Mucosa of gallbladder (tissue), 1 donor: ENCODE results near the gene FBH1. TPM values are rescaled to one million over a fixed set of nuclear protein-coding genes. Genes with fewer than 3 reads are reported as not detected.

Experiments used
- DNase-seq: peaks from one replicate; pipeline ENCODE4 v3.0.0-alpha.2; 2020; ENCODE audit warnings: low spot score
- total RNA-seq: library from RNA; stranded (reverse); gene quantifications from one replicate; pipeline ENCODE4 v1.2.1, GENCODE V29; 2021
- donor health status: DM: no; HTN: no; CAD: no.

FBH1 gene
- total RNA-seq, 1 donor from 2014 or later: 101 TPM

DNA sequence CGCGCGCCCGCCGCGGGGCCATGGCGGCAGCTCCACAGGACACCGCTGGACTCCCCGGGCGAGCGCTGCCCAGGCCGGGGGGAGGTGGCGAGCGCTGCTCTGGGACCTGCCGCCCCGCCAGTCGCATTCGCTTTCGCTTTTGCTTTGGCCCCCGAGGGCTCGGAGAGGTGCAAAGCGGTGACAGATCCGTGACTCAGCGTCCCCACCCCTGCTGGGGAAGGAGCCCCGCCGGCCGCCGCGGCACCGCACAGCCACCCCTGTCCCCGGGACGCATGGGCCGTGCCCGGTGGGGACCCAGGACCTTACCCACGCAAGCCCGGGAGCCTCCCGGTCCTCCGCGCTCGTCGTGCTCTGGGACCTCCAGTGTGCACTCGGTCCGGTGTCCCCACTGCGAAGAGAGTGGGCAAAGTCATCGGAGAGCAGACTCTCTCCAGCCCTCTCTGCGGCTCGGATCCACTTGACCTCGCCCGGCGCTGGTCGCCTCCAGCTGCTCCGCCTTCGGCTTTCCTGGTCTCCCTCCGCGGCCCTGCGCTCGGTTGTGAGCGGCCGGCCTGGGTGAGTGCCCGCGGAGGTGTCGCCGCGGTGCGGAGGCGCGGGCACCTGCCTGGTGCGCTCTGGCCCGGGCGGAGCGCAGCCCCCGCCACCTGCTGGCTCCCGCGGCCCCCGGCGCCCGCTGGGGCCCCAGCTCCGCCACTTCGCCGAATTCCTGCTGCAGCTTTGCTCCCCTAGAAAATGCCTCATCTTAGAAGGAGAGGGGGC lies 87.6 kb downstream of the FBH1 start, which contains the start of gene IL15RA:
TSS of gene IL15RA (minus strand) at position 73 of the 759 bp plus-strand sequence. CDS start at position 22, 51 bp downstream.
- DNase-seq: peak; percentile 77

DNA sequence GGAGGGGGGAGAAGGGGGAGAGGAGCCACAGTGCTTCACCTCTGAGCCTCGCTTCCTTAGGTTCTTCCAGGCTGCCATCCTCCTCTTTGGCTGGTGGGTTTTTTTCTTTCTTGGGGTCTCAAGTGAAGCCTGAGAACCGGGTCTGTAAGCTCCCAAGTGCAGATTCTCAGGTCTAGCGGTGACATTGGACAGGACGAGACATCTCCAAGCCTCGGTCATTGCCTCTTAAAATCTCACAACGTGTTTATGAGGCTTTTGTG lies 88.1 kb downstream of the FBH1 start:
- DNase-seq: no peak

DNA sequence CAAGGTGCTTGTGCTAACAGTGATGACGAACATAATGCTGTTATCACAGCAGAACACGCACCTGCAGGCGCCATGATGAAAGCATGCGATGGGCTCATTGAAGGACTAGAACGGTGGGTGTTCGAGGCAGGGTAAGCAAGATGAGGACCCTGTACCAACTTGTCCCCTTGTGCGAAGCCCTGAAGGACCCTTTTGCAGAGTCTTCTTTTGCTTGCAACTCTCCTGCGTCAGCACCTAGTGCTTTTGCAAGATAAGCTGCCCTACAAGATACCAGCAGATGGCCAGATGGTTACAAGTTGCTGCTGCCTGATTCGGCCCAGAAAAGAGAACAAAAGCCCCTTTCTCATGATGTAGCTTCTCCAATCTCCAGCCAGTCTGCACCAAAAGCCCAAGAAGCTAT lies 91.5 kb downstream of the FBH1 start:
- no peak for DNase-seq

DNA sequence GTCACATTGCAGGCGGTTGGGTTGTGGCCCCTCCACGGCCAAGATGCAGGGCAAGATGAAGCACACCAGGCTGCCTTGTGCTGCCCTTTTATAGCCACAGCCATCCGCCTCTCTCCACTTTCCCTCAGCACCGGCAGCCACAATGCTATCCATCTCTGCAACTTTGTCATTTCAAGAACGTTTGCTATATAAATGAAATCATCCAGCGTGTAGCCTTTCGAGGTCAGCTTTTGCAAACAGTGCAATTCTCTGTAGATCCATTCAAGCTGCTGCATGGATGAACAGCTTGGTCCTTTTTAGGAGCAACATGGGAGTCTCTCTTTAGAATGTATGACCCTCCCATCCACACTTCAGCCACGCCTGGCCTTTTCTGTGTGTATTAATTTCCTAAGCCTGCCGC lies 93.7 kb downstream of the FBH1 start:
- DNase-seq: no peak

DNA sequence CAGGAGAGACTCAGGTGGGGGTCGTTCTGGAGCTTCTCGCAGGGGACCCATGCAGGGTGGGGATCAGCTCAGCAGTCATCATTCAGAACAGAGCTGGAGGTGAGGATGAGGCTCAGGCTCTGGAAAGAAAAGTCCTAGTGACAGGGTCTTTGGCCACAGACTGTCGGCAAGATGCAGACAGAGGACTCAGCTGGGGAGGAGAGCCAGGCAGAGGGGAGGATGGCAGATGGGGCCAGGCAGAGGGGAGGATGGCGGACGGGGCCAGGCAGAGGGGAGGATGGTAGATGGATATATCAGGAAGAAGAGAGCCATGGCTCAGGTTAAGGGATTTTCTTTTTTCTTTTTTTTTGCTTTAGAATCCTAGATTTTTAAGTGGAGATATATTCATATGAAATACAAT lies 95.0 kb downstream of the FBH1 start:
- DNase-seq: no peak

Other genes starting within 250 kb of the FBH1 start
- 37.3 TPM for gene ASB13, start 223.6 kb upstream of the FBH1 start, total RNA-seq
- 48.5 TPM for gene TASOR2, start 205.4 kb upstream of the FBH1 start, total RNA-seq
- 205 TPM for gene GDI2, start 76.8 kb upstream of the FBH1 start, total RNA-seq
- 9.4 TPM for gene ANKRD16, start 350 bp upstream of the FBH1 start, total RNA-seq
- 25.6 TPM for gene IL15RA, start 87.3 kb downstream of the FBH1 start, total RNA-seq
- 1.4 TPM for gene IL2RA, start 172.1 kb downstream of the FBH1 start, total RNA-seq
- 65.5 TPM for gene RBM17, start 198.8 kb downstream of the FBH1 start, total RNA-seq